Testis (tissue), 2 donors: ENCODE results near the gene NAV3.

Experiments used
- POLR2A ChIP-seq: fragments of 450-650 bp; IDR thresholded peaks from one replicate; pipeline ENCODE4 v1.6.1; 2017; ENCODE audit warnings: antibody characterized with exemption, mild to moderate bottlenecking, moderate library complexity
- TF ChIP-seq, protein P1 (sequence below), 3 experiments: fragments of 450-650 bp in 2 of 3; fragments of 200-600 bp in 1 of 3; sonication (generic) in 1 of 3; IDR thresholded peaks; one replicate each; pipeline ENCODE4 v1.5.1; 2016 to 2019; ENCODE audit warnings: antibody characterized with exemption in 3 of 3, mild to moderate bottlenecking in 2 of 3, moderate library complexity in 1 of 3

- TF ChIP-seq, protein P1, sequence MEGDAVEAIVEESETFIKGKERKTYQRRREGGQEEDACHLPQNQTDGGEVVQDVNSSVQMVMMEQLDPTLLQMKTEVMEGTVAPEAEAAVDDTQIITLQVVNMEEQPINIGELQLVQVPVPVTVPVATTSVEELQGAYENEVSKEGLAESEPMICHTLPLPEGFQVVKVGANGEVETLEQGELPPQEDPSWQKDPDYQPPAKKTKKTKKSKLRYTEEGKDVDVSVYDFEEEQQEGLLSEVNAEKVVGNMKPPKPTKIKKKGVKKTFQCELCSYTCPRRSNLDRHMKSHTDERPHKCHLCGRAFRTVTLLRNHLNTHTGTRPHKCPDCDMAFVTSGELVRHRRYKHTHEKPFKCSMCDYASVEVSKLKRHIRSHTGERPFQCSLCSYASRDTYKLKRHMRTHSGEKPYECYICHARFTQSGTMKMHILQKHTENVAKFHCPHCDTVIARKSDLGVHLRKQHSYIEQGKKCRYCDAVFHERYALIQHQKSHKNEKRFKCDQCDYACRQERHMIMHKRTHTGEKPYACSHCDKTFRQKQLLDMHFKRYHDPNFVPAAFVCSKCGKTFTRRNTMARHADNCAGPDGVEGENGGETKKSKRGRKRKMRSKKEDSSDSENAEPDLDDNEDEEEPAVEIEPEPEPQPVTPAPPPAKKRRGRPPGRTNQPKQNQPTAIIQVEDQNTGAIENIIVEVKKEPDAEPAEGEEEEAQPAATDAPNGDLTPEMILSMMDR (IDR thresholded peaks at IDR 0.05): no peak
- TF ChIP-seq POLR2A: no peak
Measured at GRCh38 chr12:78210894-78211302, 380.2 kb downstream of the NAV3 start.
